ENCODE measurements around the gene MACROD2. TPM values are rescaled to one million over a fixed set of nuclear protein-coding genes. Genes with fewer than 3 reads are reported as not detected.

Gene MACROD2
- total RNA-seq, 1 experiment from 2014 or later, result 3.7 TPM

GRCh38 chr20:15171016-15171415 is 1175.7 kb downstream of the MACROD2 start:
- H3K79me2 ChIP-seq (ENCODE audit: insufficient read depth, low read length), result no peaks in the 10 kb centered on the region
- no peak for ATAC-seq
- H4K20me1 ChIP-seq (ENCODE audit: insufficient read depth), result no peaks in the 10 kb centered on the region
- H3K9ac ChIP-seq (ENCODE audit: low read length), result no peak overlapping the region
- H3K27me3 ChIP-seq (ENCODE audit: insufficient read depth, low read length), result no peaks in the 10 kb centered on the region
- no peak overlapping the region for H3K27ac ChIP-seq (ENCODE audit: low read depth, low read length)
- H3K9me2 ChIP-seq (ENCODE audit: insufficient read depth), result no peaks in the 10 kb centered on the region
- no peak overlapping the region for H3K4me2 ChIP-seq (ENCODE audit: low read length)
- CTCF ChIA-PET, result no interaction called here
- H3K4me1 ChIP-seq (ENCODE audit: control insufficient read depth in 1 of 2, insufficient read depth in 2 of 2, low read length in 2 of 2), result no peaks in the 10 kb centered on the region
- no peak overlapping the region for H2AFZ ChIP-seq (ENCODE audit: low read depth, low read length, poor library complexity, severe bottlenecking)
- RAD21 ChIA-PET (ENCODE audit: low non-redundant PET in 1 of 2, low total read pairs in 2 of 2, uncharacterized antibody in 2 of 2, unreplicated experiment in 2 of 2), result no interaction called here
- intact Hi-C loops (cut with micrococcal nuclease), result no loop called here
- H3K9me3 ChIP-seq (ENCODE audit: control insufficient read depth in 1 of 2, insufficient read depth in 1 of 2, low read depth in 1 of 2, low read length in 2 of 2), result 0 out of 4 replicates have a peak, but pooled peaks cover 0 to 2% of the 10 kb centered on the region in 2 experiments
- H3K36me3 ChIP-seq (ENCODE audit: control insufficient read depth in 1 of 2, insufficient read depth in 2 of 2, low read length in 2 of 2), result no peaks in the 10 kb centered on the region
- POLR2A ChIA-PET, result no interaction called here
- DNase-seq (ENCODE audit: low read depth, low spot score), result no peak
- TF ChIP-seq YY1 (IDR thresholded peaks at IDR 0.05; ENCODE audit: extremely low read depth, insufficient replicate concordance, low read depth, low read length), result no peak
- H3K4me3 ChIP-seq (replicated peaks in 1 of 2; ENCODE audit: low read depth in 1 of 2, low read length in 2 of 2), result no peak overlapping the region
- BruUV-seq (replicated peaks), result no TSS peak

DNA sequence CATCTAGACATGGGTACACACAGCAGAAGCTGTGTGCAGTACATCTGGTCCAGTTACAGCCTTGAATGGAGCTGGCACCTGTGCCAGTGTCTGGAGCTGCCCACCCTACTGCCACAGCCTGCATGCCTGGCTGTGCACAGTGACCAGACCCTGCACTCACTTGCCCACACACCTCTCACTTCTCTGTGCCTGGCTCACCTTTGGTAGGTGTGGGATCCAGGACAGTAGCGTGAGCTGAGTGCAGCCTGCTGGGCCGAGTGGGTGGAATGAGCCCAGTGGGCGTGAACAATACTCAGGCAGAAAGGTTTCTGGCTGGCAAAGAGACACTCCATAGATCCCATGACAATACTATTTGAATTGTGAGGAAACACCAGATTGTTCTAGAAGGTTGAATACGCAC is 1181.6 kb downstream of the MACROD2 start:
- Histone ChIP-seq H3K9ac (ENCODE audit: low read length) (no peak overlapping the region), H3K27ac (ENCODE audit: low read depth, low read length) (no peak overlapping the region), H3K27me3 (ENCODE audit: insufficient read depth, low read length) (no peaks in the 10 kb centered on the region), H3K4me2 (ENCODE audit: low read length) (no peak overlapping the region), H2AFZ (ENCODE audit: low read depth, low read length, poor library complexity, severe bottlenecking) (no peak overlapping the region), H3K4me3 (replicated peaks in 1 of 2; ENCODE audit: low read depth in 1 of 2, low read length in 2 of 2) (no peak overlapping the region), H3K79me2 (ENCODE audit: insufficient read depth, low read length) (no peaks in the 10 kb centered on the region), H3K4me1 (ENCODE audit: control insufficient read depth in 1 of 2, insufficient read depth in 2 of 2, low read length in 2 of 2) (no peaks in the 10 kb centered on the region), H3K9me2 (ENCODE audit: insufficient read depth) (no peaks in the 10 kb centered on the region), H3K9me3 (ENCODE audit: control insufficient read depth in 1 of 2, insufficient read depth in 1 of 2, low read depth in 1 of 2, low read length in 2 of 2) (no peaks in the 10 kb centered on the region), H3K36me3 (ENCODE audit: control insufficient read depth in 1 of 2, insufficient read depth in 2 of 2, low read length in 2 of 2) (no peaks in the 10 kb centered on the region), H4K20me1 (ENCODE audit: insufficient read depth) (no peaks in the 10 kb centered on the region)
- no TSS peak for BruUV-seq (replicated peaks)
- DNase-seq (ENCODE audit: low read depth, low spot score) (no peak), ATAC-seq (no peak)
- RAD21 ChIA-PET (ENCODE audit: low non-redundant PET in 1 of 2, low total read pairs in 2 of 2, uncharacterized antibody in 2 of 2, unreplicated experiment in 2 of 2), result no interaction called here
- intact Hi-C loops (cut with micrococcal nuclease), result no loop called here
- CTCF ChIA-PET, result no interaction called here
- POLR2A ChIA-PET, result no interaction called here
- no peak for TF ChIP-seq POLR2A (IDR thresholded peaks at IDR 0.05; ENCODE audit: borderline replicate concordance, extremely low read depth, insufficient read depth, insufficient read length)
- no peak for TF ChIP-seq FOSL1 (IDR thresholded peaks at IDR 0.05; ENCODE audit: low read depth)
- TF ChIP-seq TCF7L2 (IDR thresholded peaks at IDR 0.05; ENCODE audit: borderline replicate concordance, extremely low read depth, insufficient read depth, insufficient read length), result no peak
- TF ChIP-seq REST (IDR thresholded peaks at IDR 0.05; ENCODE audit: low read depth), result no peak
- no peak for TF ChIP-seq SIN3A (IDR thresholded peaks at IDR 0.05; ENCODE audit: low read depth)
- TF ChIP-seq EZH2 (IDR thresholded peaks at IDR 0.05), result no peak
- no peak for TF ChIP-seq EGR1 (IDR thresholded peaks at IDR 0.05; ENCODE audit: low read depth)
- TF ChIP-seq POLR2AphosphoS5 (IDR thresholded peaks at IDR 0.05; ENCODE audit: low read depth, low read length), result no peak
- no peak for TF ChIP-seq MAX (IDR thresholded peaks at IDR 0.05)
- TF ChIP-seq RAD21 (IDR thresholded peaks at IDR 0.05; ENCODE audit: low read depth), result no peak
- no peak for TF ChIP-seq EZH2phosphoT487 (IDR thresholded peaks at IDR 0.05; ENCODE audit: borderline replicate concordance)
- TF ChIP-seq YY1 (IDR thresholded peaks at IDR 0.05; ENCODE audit: extremely low read depth, insufficient replicate concordance, low read depth, low read length), result no peak
- TF ChIP-seq ELF1 (IDR thresholded peaks at IDR 0.05; ENCODE audit: borderline replicate concordance, low read depth), result no peak
- TF ChIP-seq CBX3 (IDR thresholded peaks at IDR 0.05; ENCODE audit: low read depth), result no peak
- no peak for TF ChIP-seq CEBPB (IDR thresholded peaks at IDR 0.05; ENCODE audit: low read depth)
- TF ChIP-seq, protein P1, sequence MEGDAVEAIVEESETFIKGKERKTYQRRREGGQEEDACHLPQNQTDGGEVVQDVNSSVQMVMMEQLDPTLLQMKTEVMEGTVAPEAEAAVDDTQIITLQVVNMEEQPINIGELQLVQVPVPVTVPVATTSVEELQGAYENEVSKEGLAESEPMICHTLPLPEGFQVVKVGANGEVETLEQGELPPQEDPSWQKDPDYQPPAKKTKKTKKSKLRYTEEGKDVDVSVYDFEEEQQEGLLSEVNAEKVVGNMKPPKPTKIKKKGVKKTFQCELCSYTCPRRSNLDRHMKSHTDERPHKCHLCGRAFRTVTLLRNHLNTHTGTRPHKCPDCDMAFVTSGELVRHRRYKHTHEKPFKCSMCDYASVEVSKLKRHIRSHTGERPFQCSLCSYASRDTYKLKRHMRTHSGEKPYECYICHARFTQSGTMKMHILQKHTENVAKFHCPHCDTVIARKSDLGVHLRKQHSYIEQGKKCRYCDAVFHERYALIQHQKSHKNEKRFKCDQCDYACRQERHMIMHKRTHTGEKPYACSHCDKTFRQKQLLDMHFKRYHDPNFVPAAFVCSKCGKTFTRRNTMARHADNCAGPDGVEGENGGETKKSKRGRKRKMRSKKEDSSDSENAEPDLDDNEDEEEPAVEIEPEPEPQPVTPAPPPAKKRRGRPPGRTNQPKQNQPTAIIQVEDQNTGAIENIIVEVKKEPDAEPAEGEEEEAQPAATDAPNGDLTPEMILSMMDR (IDR thresholded peaks at IDR 0.05 in 2 of 3, conservative IDR thresholded peaks at IDR 0.05 in 1 of 3; ENCODE audit: borderline replicate concordance in 1 of 3, insufficient read depth in 1 of 3, low read depth in 2 of 3, low read length in 2 of 3), result no peak
- no peak for TF ChIP-seq ZNF274 (IDR thresholded peaks at IDR 0.05; ENCODE audit: low read depth, low read length)

Data from HCT116 (cell line).